PC-3 (cell line): ENCODE data around the gene DIMT1.

Experiments used
- EZH2 ChIP-seq: fragments of 300-600 bp; sonication (generic); IDR thresholded peaks from one replicate; pipeline ENCODE4 v1.6.1; 2017; ENCODE audit warnings: antibody characterized with exemption, mild to moderate bottlenecking, low read length; ENCODE audit not compliant: unreplicated experiment
- EZH2phosphoT487 ChIP-seq: fragments of 300-600 bp; sonication (generic); IDR thresholded peaks from 2 replicates; pipeline ENCODE4 v1.6.1; 2018; ENCODE audit warnings: mild to moderate bottlenecking, antibody characterized with exemption, low read length, borderline replicate concordance
- TF ChIP-seq, protein P1 (sequence below): fragments of 300-600 bp; sonication (generic); conservative IDR thresholded peaks from 2 replicates; pipeline ENCODE4 v1.5.1; 2017; ENCODE audit warnings: antibody characterized with exemption, low read depth, mild to moderate bottlenecking, low read length

DNA sequence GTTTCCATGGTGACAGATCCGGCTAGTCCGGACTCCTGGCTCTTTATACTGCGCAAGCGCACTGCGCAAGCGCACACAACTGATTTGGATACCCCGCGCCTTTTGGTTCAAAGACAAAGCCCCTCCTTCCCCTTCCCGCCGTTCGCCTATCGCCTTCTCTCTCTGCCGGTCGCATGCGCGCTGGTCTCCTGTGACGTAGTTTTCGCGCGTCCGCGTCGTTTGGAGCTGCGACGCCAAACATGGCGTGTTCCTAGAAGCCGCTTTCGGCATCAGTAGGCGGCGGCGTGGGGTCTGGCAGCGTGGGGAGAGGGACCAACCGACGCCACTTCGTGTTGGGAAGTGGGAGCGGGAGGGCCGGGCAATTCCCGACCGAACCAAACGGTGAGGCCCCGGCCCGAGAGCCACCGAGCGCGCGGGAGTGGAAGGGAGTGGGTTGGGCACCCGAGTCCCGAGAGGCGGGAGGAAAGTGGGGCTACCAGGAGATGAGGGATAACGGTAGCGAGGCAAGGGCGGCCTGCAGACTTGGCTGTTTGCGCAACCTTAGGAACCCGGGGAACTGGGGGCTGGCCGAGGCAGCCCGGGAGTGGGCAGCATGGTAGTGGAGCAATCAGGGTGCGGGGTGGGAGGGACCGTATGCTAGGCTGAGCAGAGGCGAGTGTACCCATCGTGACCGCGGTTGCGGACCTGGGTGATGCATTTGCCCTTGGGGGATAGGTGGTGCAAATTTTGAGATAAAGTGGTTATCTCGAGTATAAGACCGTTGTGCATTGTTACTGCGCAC is 9.0 kb upstream of the DIMT1 start, which contains the start of gene IPO11:
- no peak for TF ChIP-seq EZH2phosphoT487
- TF ChIP-seq, protein P1, sequence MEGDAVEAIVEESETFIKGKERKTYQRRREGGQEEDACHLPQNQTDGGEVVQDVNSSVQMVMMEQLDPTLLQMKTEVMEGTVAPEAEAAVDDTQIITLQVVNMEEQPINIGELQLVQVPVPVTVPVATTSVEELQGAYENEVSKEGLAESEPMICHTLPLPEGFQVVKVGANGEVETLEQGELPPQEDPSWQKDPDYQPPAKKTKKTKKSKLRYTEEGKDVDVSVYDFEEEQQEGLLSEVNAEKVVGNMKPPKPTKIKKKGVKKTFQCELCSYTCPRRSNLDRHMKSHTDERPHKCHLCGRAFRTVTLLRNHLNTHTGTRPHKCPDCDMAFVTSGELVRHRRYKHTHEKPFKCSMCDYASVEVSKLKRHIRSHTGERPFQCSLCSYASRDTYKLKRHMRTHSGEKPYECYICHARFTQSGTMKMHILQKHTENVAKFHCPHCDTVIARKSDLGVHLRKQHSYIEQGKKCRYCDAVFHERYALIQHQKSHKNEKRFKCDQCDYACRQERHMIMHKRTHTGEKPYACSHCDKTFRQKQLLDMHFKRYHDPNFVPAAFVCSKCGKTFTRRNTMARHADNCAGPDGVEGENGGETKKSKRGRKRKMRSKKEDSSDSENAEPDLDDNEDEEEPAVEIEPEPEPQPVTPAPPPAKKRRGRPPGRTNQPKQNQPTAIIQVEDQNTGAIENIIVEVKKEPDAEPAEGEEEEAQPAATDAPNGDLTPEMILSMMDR = no peak
- TF ChIP-seq EZH2 = no peak
